ENCODE results near the gene CFAP210.

CFAP210 gene

GRCh38 chr2:169659320-169659719 lies 34.9 kb downstream of the CFAP210 start:
- H3K4me3 ChIP-seq (ENCODE audit: low read length): no peak overlapping the region
- DNase-seq: no peak
- no peaks in the 10 kb centered on the region for H3K4me1 ChIP-seq (ENCODE audit: low read length)
- no peaks in the 10 kb centered on the region for H3K79me2 ChIP-seq (ENCODE audit: low read length)
- H4K20me1 ChIP-seq (ENCODE audit: insufficient read depth, low read length): no peaks in the 10 kb centered on the region
- no peaks in the 10 kb centered on the region for H3K9me3 ChIP-seq (replicated peaks; ENCODE audit: insufficient read depth, low read length)
- H3K36me3 ChIP-seq (replicated peaks; ENCODE audit: insufficient read depth, low read length): no peaks in the 10 kb centered on the region
- H2AFZ ChIP-seq (ENCODE audit: low read length): no peak overlapping the region
- no peak overlapping the region for H3K27ac ChIP-seq (ENCODE audit: low read length)
- H3K27me3 ChIP-seq (replicated peaks; ENCODE audit: insufficient read depth, low read length): no peaks in the 10 kb centered on the region
- H3K9me2 ChIP-seq (replicated peaks; ENCODE audit: insufficient read depth, low read length): no peaks in the 10 kb centered on the region
- no peak overlapping the region for H3K9ac ChIP-seq (ENCODE audit: low read length)
- H3K4me2 ChIP-seq (ENCODE audit: low read depth, low read length): no peak overlapping the region
- TF ChIP-seq, protein P1, sequence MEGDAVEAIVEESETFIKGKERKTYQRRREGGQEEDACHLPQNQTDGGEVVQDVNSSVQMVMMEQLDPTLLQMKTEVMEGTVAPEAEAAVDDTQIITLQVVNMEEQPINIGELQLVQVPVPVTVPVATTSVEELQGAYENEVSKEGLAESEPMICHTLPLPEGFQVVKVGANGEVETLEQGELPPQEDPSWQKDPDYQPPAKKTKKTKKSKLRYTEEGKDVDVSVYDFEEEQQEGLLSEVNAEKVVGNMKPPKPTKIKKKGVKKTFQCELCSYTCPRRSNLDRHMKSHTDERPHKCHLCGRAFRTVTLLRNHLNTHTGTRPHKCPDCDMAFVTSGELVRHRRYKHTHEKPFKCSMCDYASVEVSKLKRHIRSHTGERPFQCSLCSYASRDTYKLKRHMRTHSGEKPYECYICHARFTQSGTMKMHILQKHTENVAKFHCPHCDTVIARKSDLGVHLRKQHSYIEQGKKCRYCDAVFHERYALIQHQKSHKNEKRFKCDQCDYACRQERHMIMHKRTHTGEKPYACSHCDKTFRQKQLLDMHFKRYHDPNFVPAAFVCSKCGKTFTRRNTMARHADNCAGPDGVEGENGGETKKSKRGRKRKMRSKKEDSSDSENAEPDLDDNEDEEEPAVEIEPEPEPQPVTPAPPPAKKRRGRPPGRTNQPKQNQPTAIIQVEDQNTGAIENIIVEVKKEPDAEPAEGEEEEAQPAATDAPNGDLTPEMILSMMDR (IDR thresholded peaks at IDR 0.05; ENCODE audit: low read length): no peak
- TF ChIP-seq EZH2 (optimal IDR thresholded peaks at IDR 0.05; ENCODE audit: low read depth, low read length): no peak
- TF ChIP-seq EZH2phosphoT487 (IDR thresholded peaks at IDR 0.05; ENCODE audit: low read length): no peak
- no peaks in the 10 kb centered on the region for H3F3A ChIP-seq (ENCODE audit: insufficient read depth, low read length)

DNA sequence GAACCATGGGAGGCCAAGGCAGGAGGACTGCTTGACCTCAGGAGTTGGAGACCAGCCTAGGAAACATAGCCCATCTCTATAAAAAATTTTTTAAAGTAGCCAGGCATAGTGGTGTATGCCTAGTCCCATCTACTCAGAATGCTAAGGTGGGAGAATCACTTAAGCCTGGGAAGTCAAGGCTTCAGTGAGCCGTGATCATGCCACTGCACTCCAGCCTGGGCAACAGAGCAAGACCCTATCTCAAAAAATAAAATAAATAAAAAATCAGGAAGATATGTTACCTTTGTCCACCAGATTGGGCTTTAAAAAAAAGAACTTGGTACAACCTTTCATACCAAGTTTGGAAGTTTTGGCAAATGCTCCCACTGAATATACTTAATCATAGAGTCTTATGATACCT lies 35.3 kb downstream of the CFAP210 start:
- H3K27me3 ChIP-seq (replicated peaks; ENCODE audit: insufficient read depth, low read length): no peaks in the 10 kb centered on the region
- H3K9me2 ChIP-seq (replicated peaks; ENCODE audit: insufficient read depth, low read length): no peaks in the 10 kb centered on the region
- DNase-seq: no peak
- H3K36me3 ChIP-seq (replicated peaks; ENCODE audit: insufficient read depth, low read length): no peaks in the 10 kb centered on the region
- no peaks in the 10 kb centered on the region for H4K20me1 ChIP-seq (ENCODE audit: insufficient read depth, low read length)
- H3K4me1 ChIP-seq (ENCODE audit: low read length): no peaks in the 10 kb centered on the region
- no peak overlapping the region for H3K27ac ChIP-seq (ENCODE audit: low read length)
- no peaks in the 10 kb centered on the region for H3F3A ChIP-seq (ENCODE audit: insufficient read depth, low read length)
- H3K9ac ChIP-seq (ENCODE audit: low read length): no peak overlapping the region
- no peaks in the 10 kb centered on the region for H3K9me3 ChIP-seq (replicated peaks; ENCODE audit: insufficient read depth, low read length)
- H3K4me3 ChIP-seq (ENCODE audit: low read length): no peak overlapping the region
- H3K79me2 ChIP-seq (ENCODE audit: low read length): no peaks in the 10 kb centered on the region
- H3K4me2 ChIP-seq (ENCODE audit: low read depth, low read length): no peak overlapping the region
- no peak overlapping the region for H2AFZ ChIP-seq (ENCODE audit: low read length)
- TF ChIP-seq, protein P1 (IDR thresholded peaks at IDR 0.05; ENCODE audit: low read length): no peak
- no peak for TF ChIP-seq EZH2phosphoT487 (IDR thresholded peaks at IDR 0.05; ENCODE audit: low read length)
- no peak for TF ChIP-seq EZH2 (optimal IDR thresholded peaks at IDR 0.05; ENCODE audit: low read depth, low read length)

DNA sequence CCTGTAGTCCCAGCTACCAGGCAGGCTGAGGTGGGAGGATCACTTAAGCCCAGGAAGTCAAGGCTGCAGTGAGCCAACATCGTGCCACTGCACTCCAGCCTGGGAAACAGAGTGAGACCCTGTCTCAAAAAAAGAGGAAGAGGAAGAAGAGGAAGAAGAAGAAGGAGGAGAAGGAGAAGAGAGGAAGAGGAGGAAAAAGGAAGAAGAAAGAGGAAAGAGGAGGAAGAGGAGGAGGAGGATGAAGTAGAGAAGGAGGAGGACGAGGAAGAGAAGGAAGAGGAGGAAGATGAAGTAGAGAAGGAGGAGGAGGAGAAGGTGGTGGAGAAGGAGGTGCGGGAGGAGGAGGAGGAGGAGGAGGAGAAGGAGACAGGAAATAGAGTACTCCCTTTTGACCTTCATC lies 38.0 kb downstream of the CFAP210 start:
- Histone ChIP-seq H3K4me2 (ENCODE audit: low read depth, low read length) (no peak overlapping the region), H3K27me3 (replicated peaks; ENCODE audit: insufficient read depth, low read length) (no peaks in the 10 kb centered on the region), H3K36me3 (replicated peaks; ENCODE audit: insufficient read depth, low read length) (no peaks in the 10 kb centered on the region), H3K4me3 (ENCODE audit: low read length) (no peak overlapping the region), H4K20me1 (ENCODE audit: insufficient read depth, low read length) (no peaks in the 10 kb centered on the region), H2AFZ (ENCODE audit: low read length) (no peak overlapping the region), H3K79me2 (ENCODE audit: low read length) (no peaks in the 10 kb centered on the region), H3F3A (ENCODE audit: insufficient read depth, low read length) (no peaks in the 10 kb centered on the region), H3K4me1 (ENCODE audit: low read length) (no peaks in the 10 kb centered on the region), H3K9ac (ENCODE audit: low read length) (no peak overlapping the region), H3K27ac (ENCODE audit: low read length) (no peak overlapping the region), H3K9me3 (replicated peaks; ENCODE audit: insufficient read depth, low read length) (no peaks in the 10 kb centered on the region), H3K9me2 (replicated peaks; ENCODE audit: insufficient read depth, low read length) (no peaks in the 10 kb centered on the region)
- DNase-seq: no peak
- TF ChIP-seq EZH2 (optimal IDR thresholded peaks at IDR 0.05; ENCODE audit: low read depth, low read length): no peak
- TF ChIP-seq, protein P1 (IDR thresholded peaks at IDR 0.05; ENCODE audit: low read length): no peak
- no peak for TF ChIP-seq EZH2phosphoT487 (IDR thresholded peaks at IDR 0.05; ENCODE audit: low read length)

All from MM.1S (cell line).